Skeletal muscle satellite cell (primary cell): ENCODE results near the gene LDAF1.

Experiments
- H3K27me3 ChIP-seq: 2 replicates; pipeline ENCODE4 v1.7.0; 2013; ENCODE audit warnings: low read length; ENCODE audit not compliant: control insufficient read depth, insufficient read depth
- H3K36me3 ChIP-seq: 2 replicates; pipeline ENCODE4 v1.7.0; 2013; ENCODE audit warnings: mild to moderate bottlenecking, control low read depth, low read length; ENCODE audit not compliant: insufficient read depth
- H3K4me1 ChIP-seq: 2 replicates; pipeline ENCODE4 v1.7.0; 2013; ENCODE audit warnings: low read length; ENCODE audit not compliant: control insufficient read depth, insufficient read depth
- H3K4me2 ChIP-seq: 2 replicates; pipeline ENCODE4 v1.7.0; 2013; ENCODE audit warnings: mild to moderate bottlenecking, low read length
- H3K4me3 ChIP-seq: 2 replicates; pipeline ENCODE4 v1.7.0; 2013; ENCODE audit warnings: low read length
- H3K9ac ChIP-seq: 2 replicates; pipeline ENCODE4 v1.7.0; 2013; ENCODE audit warnings: mild to moderate bottlenecking, low read depth, low read length, moderate library complexity
- H3K9me3 ChIP-seq: replicated peaks from 2 replicates; pipeline ENCODE4 v1.7.0; 2013; ENCODE audit warnings: mild to moderate bottlenecking, control low read depth, low read length

LDAF1 gene

DNA sequence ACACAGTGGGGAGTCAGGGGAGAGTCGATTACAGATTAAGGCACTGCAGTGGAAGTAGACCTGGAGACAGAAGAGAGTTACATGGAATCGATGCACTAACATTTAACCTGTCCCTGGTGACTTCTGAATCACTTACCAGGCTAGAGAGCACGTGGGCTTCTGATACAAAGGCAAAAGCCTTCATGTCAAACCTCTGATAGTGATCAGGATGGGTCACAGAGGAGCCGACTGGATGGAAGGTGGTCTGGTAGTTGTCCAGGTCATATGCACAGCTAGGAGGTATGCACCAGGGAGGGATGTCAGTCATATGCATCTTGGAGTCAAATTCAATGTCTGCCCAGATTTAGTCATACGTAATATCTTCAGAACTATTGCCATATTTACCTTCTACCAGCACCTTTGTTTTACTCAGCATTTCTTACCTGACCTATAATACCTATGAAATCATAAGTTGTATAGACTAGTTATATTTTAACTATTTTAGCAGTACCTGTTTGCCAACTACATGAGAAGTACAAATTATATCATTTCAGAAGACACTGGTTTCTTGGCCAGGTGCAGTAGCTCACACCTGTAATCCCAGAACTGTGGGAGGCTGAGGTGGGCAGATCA, 41.2 kb downstream of the LDAF1 start:
- Histone ChIP-seq H3K27me3 (peaks cover 66% of the 10 kb centered on the region), H3K9me3 (no peaks in the 10 kb centered on the region), H3K36me3 (no peaks in the 10 kb centered on the region), H3K4me2 (no peak overlapping the region), H3K4me1 (peaks cover 6% of the 10 kb centered on the region), H3K4me3 (no peak overlapping the region), H3K9ac (no peak overlapping the region)

DNA sequence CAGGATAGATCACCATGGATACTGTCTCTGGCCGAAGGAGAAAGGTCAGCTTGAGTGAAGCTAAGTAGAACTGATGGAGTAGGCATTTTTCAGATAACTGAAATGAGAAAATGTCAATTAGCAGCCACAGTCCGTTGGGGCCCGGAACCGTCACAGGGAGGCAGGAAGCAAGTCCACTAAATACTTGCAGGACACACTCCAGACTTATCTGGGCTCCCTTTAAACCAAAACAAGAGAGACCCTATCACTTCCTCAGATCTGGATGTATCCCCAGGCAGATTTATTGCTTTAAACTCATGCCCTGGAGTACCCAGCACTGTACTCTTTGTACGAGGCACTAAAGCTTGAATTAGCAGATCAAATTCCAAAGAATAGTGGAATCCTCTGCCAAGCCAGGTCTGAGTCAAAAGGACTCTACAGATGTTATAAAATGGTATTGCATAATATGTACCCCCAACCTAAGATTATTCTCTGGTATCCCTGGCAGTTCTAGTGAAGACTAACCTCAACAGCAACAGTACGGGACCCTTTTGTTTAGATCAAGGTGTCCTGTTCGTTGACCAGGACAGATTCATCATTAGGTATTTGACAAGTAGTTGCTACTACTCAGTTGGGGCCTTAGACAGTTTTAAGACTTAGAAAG, 44.8 kb downstream of the LDAF1 start:
- Histone ChIP-seq H3K27me3 (peaks cover 73% of the 10 kb centered on the region), H3K9ac (no peak overlapping the region)

DNA sequence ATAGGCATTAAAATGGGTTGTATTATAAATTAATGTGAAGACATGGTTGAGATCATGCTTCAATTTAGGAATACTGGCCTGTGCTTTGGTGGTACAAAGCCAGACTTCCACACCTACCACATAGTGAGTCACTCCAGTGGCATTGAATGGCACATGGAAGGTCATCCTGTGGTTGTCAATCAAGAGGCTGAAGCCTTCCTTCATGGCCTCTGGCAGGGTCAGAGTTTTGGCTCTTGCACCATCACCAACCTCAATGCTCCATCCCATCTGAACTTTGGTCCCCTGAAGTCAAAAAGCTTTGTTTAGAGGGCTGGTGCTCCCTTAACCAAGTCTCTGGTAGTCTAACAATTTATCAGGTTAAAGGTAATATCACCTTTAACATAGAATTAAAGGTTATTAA, 46.8 kb downstream of the LDAF1 start:
- H3K4me2 ChIP-seq: no peak overlapping the region
- peaks cover 77% of the 10 kb centered on the region for H3K27me3 ChIP-seq
- H3K4me3 ChIP-seq: no peak overlapping the region
- no peaks in the 10 kb centered on the region for H3K9me3 ChIP-seq
- H3K9ac ChIP-seq: no peak overlapping the region
- H3K4me1 ChIP-seq: no peaks in the 10 kb centered on the region
- no peaks in the 10 kb centered on the region for H3K36me3 ChIP-seq

More for the DNA sequence above, 44.8 kb downstream of the LDAF1 start:
- no peak overlapping the region for H3K4me2 ChIP-seq
- H3K4me3 ChIP-seq: no peak overlapping the region
- no peaks in the 10 kb centered on the region for H3K9me3 ChIP-seq
- no peaks in the 10 kb centered on the region for H3K4me1 ChIP-seq
- H3K36me3 ChIP-seq: no peaks in the 10 kb centered on the region

DNA sequence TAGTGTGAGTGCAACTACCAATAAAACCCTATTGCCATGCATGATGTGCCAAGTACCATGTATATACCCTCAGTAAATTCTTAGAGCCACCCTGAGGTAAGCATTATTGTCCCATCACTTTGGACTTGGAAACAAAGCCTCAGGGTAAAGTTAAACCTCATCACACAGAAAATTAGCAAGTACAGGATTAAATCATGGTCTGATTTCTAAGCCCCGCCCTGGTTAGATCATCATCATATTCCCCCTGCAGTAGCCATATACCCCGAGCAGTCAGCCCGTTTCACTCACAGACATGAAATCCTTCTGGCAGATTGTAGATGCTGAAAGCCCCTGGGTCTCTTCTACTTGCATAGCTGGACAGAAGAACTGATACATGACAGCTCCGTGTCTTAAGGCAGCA, 48.1 kb downstream of the LDAF1 start:
- H3K9me3 ChIP-seq: no peaks in the 10 kb centered on the region

DNA sequence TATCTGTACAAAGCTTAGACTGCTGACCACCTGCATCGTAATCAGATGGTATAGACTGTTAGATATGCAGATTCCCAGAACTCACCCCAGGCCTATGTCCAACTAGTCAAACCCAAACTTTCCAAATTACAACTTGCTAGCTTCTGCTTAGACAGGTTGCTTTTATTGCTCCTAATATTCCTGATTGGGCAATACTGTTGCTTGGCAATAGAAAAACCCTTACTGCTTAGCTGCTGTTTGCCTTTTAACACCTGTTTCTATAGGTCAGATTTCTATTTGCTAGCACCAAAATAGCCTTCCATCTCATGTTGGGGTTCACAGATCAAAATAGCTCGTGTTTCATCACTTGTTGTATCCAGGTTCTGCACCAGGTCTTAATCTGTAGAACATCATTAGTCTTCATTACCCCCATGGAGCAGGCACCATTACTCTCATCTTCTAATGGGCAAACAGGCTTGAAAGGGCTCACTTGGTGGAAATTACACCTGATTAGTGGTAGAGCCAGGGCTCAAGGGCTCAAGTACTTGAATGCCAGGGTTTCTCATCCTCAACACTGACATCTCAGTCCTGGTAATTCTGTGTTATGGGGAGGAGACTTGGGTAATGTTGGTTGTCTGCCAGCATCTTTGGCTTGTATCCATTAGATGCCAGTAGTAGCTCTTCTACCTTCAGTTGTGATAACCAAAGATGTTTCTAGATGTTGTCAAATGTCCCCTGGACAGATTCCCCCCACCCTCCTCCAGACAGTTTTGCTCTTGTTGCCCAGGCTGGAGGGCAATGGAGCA, 50.2 kb downstream of the LDAF1 start:
- Histone ChIP-seq H3K4me3 (no peak overlapping the region), H3K4me2 (no peak overlapping the region), H3K4me1 (no peaks in the 10 kb centered on the region), H3K9me3 (no peaks in the 10 kb centered on the region), H3K27me3 (peaks cover 58% of the 10 kb centered on the region), H3K9ac (no peak overlapping the region), H3K36me3 (no peaks in the 10 kb centered on the region)

More for the DNA sequence above, 48.1 kb downstream of the LDAF1 start:
- H3K9ac ChIP-seq: no peak overlapping the region
- H3K36me3 ChIP-seq: no peaks in the 10 kb centered on the region
- no peak overlapping the region for H3K4me2 ChIP-seq
- no peak overlapping the region for H3K4me3 ChIP-seq
- H3K4me1 ChIP-seq: no peaks in the 10 kb centered on the region
- peaks cover 74% of the 10 kb centered on the region for H3K27me3 ChIP-seq

DNA sequence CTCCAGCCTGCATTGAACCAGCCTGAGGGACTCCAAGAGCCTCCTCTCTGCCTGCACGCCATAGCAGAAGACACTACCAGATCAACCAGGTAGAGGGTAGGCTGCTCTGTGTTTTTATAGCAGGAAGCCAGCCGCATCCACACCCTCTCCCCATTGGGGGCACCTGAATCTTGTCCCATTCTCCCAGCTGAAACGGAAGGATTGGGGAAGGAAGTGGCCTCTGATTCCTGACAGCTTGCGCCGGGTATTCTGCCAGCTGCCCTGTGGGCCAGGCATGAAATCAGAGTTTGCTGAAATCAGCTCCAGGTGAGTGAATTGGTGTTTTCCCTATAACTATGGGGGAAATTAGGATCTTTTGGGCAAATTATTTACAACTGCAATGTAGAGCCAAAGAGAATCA, 53.0 kb downstream of the LDAF1 start, which contains the start of gene ZP2:
Gene ZP2, minus strand, starts transcription at position 89 of the 400 bp plus-strand sequence. Its CDS starts 27 bp downstream, at position 62.
- H3K27me3 ChIP-seq: peaks cover 48% of the 10 kb centered on the region
- no peaks in the 10 kb centered on the region for H3K4me1 ChIP-seq
- H3K4me3 ChIP-seq: no peak within 1 kb of the TSS
- no peaks in the 10 kb centered on the region for H3K36me3 ChIP-seq
- H3K9me3 ChIP-seq: no peaks in the 10 kb centered on the region
- H3K4me2 ChIP-seq: no peak within 1 kb of the TSS
- H3K9ac ChIP-seq: no peak within 1 kb of the TSS

DNA sequence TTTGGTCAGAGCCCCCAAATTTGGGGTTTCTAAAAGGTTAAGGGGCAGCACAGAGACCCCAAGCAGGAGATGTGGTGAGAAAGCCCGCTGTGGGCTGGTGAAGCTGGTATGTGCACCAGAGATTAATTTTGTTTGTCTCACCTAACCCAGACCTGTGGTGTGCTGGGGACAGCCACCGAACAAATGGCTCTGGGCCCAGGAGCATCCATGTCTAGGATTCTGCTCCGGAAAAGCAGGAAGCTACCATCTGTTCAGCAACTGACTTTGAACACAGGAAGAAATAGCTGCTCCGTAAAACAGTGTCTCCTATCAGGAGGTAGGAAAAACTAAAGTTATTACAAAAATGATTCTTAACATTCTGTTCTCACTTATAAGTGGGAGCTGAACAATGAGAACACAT, 55.6 kb downstream of the LDAF1 start:
- no peak overlapping the region for H3K9ac ChIP-seq
- H3K27me3 ChIP-seq: peaks cover 29% of the 10 kb centered on the region
- no peaks in the 10 kb centered on the region for H3K4me1 ChIP-seq
- H3K9me3 ChIP-seq: no peaks in the 10 kb centered on the region
- H3K4me3 ChIP-seq: no peak overlapping the region
- H3K4me2 ChIP-seq: no peak overlapping the region
- H3K36me3 ChIP-seq: no peaks in the 10 kb centered on the region

DNA sequence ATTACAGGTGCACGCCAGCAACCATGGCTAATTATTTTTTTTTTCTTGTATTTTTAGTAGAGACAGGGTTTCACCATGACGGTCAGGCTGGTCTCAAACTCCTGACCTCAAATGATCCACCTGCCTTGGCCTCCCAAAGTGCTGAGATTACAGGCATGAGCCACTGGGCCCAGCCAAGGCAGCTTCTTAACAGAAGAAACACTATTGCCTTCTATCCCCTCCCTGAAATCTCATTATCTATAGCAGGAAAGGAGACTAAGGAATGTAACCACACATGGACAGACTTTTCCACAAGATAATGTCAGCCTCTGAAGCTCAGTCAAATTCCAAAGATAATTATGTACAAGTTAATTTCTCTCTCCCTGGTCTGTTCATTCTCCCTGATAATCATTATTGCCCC, 58.6 kb downstream of the LDAF1 start:
- Histone ChIP-seq H3K4me1 (no peaks in the 10 kb centered on the region), H3K4me2 (no peak overlapping the region), H3K9me3 (no peaks in the 10 kb centered on the region), H3K27me3 (peaks cover 20% of the 10 kb centered on the region), H3K4me3 (no peak overlapping the region), H3K9ac (no peak overlapping the region), H3K36me3 (no peaks in the 10 kb centered on the region)

DNA sequence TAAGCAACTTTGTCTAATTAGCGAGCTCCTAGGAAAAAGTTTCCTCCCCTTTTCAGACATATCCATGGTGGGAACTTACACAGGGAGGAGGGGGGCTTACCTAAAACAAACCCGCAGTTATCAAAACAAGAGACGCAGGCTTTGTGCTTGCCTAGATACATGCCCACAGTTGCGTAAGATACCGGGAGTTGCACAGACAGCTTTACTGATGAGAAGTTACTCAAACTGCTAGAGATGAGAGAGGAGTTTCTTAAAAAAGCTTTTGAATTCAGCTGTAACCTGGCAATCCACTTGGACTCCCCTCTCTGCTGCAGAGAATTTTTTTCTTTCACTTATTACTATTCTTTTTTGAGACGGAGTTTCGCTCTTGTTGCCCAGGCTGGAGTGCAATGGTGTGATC, 59.7 kb downstream of the LDAF1 start:
- Histone ChIP-seq H3K4me1 (no peaks in the 10 kb centered on the region), H3K4me3 (no peak overlapping the region), H3K36me3 (no peaks in the 10 kb centered on the region), H3K4me2 (no peak overlapping the region), H3K9me3 (no peaks in the 10 kb centered on the region), H3K27me3 (peaks cover 27% of the 10 kb centered on the region), H3K9ac (no peak overlapping the region)

DNA sequence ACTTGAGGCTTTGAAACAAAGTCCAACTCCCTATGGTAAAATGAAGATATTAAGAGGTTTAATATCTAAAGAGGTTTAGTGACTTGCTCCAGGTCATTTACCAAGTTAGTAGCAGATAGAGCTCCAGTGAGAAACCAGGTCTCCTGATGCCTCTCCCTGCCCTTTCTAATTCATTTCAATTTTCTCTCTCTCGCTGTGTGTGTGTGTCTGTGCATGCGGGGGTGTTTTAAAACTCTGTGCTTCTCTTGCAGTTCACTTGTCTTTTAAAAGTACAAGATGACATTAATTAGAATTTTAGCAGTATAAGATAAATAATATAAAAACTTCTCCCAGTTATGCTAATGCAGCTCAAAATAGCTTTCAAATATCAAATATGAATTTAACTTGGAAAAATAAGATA, 61.1 kb downstream of the LDAF1 start:
- Histone ChIP-seq H3K4me3 (no peak overlapping the region), H3K27me3 (peaks cover 23% of the 10 kb centered on the region), H3K9me3 (no peaks in the 10 kb centered on the region), H3K36me3 (no peaks in the 10 kb centered on the region), H3K4me1 (no peaks in the 10 kb centered on the region), H3K4me2 (no peak overlapping the region), H3K9ac (no peak overlapping the region)

DNA sequence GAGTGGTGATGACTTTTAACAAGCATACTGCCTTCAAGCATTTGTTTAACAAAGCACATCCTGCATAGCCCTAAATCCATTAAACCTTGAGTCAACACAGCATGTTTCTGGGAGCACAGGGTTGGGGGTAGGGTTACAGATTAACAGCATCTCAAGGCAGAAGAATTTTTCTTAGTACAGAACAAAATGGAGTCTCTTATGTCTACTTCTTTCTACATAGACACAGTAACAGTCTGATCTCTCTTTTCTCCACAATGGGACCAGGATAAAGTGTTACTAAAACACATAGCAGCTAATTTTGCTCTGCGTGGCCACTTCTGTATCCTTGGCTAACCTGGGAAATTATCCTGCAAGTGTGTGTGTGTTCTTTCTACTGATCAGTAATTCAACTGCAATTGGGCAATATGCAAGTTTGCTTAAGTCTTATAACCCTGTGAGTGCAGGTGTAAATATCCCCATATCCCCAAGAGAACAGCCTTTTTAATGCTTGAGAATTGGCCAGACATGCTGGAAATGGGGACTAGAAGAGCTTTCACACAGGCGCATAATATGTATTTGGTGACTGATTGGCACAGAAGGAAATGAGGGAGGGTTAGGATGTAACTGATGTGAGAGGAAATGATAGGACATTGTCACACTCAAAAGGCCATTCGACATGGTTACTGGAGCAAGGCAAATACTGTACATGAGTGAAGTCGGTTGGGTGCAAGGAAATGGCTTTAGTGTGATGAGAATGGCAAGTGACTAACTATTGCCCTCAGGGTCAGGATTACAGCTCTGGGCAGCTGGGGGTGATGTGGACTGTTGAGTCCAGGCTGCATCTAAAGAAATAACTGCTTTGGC, 64.2 kb downstream of the LDAF1 start:
- Histone ChIP-seq H3K9me3 (no peaks in the 10 kb centered on the region), H3K36me3 (no peaks in the 10 kb centered on the region), H3K4me2 (no peak overlapping the region), H3K27me3 (peaks cover 49% of the 10 kb centered on the region), H3K4me3 (no peak overlapping the region), H3K4me1 (no peaks in the 10 kb centered on the region), H3K9ac (no peak overlapping the region)
